LNCaP clone FGC (cell line): ENCODE data around the gene C2CD3.
"Not testable (repeated sequence)": the region's sequence is repeated elsewhere in the genome, so short reads cannot be mapped to it uniquely, and the experiment has no call there.

ENCODE experiments used
- DNase-seq: peaks from one replicate; pipeline ENCODE4 v3.0.0-alpha.2; 2011; ENCODE audit warnings: low read depth
- H3K4me3 ChIP-seq: 2 replicates; pipeline ENCODE4 v1.5.1; 2011; ENCODE audit warnings: mild to moderate bottlenecking, low read depth, low read length, control low read depth
- TF ChIP-seq, protein P1 (sequence below): IDR thresholded peaks from 2 replicates; pipeline ENCODE4 v1.5.1; 2012; ENCODE audit warnings: mild to moderate bottlenecking; ENCODE audit not compliant: control insufficient read depth, insufficient read depth; ENCODE audit errors: extremely low read depth

The C2CD3 gene

DNA sequence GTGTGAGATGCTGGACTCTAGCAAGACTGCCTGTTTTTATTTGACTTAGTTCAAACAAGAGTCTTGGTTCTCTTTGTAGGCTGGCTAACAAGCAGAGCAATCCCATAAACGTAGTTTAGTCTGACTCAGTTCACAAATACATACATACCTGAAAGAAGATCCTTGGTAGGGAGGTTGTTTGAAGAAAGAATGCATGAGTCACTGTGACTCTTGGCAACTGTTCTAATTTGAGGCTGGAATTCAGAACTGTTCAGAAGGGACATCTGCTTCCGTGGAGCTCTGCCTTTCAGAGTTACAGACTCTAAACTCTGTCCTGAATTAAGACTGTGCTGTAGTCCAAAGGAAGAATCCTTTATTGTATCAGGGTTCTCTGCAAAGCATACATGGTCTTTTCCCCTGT, 32.2 kb downstream of the C2CD3 start:
- H3K4me3 ChIP-seq = no peak overlapping the region
- TF ChIP-seq, protein P1, sequence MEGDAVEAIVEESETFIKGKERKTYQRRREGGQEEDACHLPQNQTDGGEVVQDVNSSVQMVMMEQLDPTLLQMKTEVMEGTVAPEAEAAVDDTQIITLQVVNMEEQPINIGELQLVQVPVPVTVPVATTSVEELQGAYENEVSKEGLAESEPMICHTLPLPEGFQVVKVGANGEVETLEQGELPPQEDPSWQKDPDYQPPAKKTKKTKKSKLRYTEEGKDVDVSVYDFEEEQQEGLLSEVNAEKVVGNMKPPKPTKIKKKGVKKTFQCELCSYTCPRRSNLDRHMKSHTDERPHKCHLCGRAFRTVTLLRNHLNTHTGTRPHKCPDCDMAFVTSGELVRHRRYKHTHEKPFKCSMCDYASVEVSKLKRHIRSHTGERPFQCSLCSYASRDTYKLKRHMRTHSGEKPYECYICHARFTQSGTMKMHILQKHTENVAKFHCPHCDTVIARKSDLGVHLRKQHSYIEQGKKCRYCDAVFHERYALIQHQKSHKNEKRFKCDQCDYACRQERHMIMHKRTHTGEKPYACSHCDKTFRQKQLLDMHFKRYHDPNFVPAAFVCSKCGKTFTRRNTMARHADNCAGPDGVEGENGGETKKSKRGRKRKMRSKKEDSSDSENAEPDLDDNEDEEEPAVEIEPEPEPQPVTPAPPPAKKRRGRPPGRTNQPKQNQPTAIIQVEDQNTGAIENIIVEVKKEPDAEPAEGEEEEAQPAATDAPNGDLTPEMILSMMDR = no peak
- peak; percentile 99 for DNase-seq

DNA sequence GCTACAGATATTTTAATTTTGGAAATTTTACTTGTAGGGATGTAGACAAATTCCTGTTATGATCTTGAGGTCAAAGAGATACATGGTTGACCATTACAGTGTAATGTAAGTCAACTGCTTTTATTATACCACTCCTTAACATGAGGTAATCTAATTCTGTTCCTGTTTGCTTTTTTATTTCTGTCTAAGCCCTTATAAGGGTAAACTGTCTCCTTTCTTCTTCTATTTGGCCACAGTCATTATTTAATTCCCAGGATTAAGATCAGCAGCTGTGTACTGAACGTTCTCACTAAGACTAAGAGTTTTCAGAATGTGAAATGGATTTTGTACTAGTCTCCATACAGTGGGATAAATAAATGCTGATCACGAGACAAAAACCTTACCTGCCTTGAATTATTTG, 32.8 kb downstream of the C2CD3 start:
- TF ChIP-seq, protein P1 = no peak
- no peak for DNase-seq
- H3K4me3 ChIP-seq = no peak overlapping the region

DNA sequence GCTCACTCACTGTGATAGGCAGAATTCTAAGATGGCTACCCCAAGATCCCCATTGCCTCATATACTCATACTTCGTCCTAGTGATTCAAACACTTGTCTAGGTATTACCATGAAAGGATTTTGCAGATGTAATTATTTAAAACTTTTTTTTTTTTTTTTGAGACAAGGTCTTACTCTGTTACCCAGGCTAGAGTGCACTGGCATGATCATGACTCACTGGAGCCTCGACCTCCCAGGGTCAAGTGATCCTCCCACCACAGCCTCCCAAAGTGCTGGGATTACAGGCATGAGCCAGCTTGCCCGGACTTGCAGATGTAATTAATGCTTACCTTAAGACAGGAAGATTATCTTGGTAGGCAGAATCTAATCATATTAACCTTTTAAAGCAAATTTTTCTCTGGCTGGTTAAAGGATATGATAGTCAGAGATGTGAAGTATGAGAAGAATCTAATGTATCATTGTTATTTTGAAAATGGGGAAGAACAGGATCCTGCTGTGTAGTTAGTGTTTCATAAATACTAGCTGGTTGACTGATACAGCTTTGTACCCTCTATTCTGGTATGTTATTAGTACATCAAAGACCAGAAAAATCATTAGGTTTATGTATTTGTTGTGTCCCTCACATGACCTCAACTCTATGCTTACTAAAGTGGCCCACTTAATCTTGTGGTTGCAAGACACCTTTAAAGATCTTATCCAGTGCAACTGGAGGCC, 35.5 kb downstream of the C2CD3 start:
- H3K4me3 ChIP-seq = no peak overlapping the region
- no peak for DNase-seq
- TF ChIP-seq, protein P1 = no peak

DNA sequence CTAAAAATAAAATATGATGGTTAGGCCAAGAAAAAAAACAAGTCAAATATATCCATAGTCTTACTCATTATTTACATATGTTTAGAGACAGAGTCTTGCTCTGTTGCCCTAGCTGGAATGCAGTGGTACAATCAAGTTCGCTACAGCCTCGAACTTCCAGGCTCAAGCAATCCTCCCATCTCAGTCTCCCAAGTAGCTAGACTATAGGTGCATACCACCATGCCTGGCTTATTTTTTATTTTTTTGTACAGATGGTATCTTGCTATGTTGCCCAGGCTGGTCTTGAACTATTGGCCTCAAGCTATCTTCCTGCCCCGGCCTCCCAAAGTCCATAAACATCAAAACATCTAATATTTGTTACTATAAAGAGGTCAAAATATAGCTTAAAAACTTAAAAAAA, 36.1 kb downstream of the C2CD3 start:
- DNase-seq = no peak
- TF ChIP-seq, protein P1 = no peak
- H3K4me3 ChIP-seq = no peak overlapping the region

DNA sequence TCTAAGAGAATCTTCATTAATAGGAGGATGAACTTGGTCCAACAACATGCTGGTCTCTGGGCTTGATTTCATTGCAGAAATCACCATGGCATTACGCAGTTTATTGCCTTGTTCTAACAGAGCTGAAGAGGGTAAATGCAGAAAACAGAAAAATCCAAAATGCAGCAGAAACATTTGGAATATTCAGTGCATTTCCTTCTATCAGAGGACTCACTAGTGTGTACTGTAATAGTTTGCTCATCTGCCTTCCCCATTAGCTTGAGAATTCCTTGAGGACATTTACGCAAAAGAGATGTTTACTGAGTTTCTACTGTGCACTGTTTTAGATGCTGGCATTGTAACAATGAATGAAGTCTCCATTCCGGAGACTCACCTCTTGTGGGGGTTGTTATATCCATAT, 37.4 kb downstream of the C2CD3 start:
- H3K4me3 ChIP-seq = no peak overlapping the region
- DNase-seq = no peak
- TF ChIP-seq, protein P1 = no peak

DNA sequence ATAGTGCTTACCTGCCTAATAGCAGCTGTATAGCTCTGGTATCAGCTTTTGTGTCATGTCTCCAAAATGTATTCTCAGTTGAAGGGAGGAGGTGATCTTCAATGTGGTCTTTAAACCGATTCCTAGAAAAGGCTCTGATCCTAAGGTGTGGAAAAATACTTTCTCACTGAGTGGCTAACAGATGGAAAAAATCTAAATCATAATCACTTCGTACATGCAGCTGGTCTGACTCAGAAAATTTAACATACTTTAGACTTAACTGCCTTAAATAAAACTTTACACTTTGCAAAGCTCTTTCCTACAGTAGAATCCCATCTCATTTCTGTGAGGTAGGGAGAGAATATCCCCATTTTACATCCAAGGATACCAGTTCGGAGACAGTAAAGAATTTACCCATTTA, 38.0 kb downstream of the C2CD3 start:
- H3K4me3 ChIP-seq = no peak overlapping the region
- TF ChIP-seq, protein P1 = no peak
- DNase-seq = no peak

DNA sequence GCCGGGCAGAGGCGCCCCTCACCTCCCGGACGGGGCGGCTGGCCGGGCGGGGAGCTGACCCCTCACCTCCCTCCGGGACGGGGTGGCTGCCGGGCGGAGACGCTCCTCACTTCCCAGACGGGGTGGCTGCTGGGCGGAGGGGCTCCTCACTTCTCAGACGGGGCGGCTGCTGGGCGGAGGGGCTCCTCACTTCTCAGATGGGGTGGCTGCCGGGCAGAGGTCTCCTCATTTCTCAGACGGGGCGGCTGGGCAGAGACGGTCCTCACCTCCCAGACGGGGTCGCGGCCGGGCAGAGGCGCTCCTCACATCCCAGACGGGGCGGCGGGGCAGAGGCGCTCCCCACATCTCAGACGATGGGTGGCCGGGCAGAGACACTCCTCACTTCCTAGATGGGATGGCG, 41.7 kb downstream of the C2CD3 start:
- not testable (repeated sequence) for H3K4me3 ChIP-seq, DNase-seq
